NCI-H1105 (cell line): Measurements from ENCODE around the gene JUND.

Source experiments
- DNase-seq: peaks from one replicate; lab custom pipeline; 2025; lab: John Stamatoyannopoulos, UW

JUND gene

DNA sequence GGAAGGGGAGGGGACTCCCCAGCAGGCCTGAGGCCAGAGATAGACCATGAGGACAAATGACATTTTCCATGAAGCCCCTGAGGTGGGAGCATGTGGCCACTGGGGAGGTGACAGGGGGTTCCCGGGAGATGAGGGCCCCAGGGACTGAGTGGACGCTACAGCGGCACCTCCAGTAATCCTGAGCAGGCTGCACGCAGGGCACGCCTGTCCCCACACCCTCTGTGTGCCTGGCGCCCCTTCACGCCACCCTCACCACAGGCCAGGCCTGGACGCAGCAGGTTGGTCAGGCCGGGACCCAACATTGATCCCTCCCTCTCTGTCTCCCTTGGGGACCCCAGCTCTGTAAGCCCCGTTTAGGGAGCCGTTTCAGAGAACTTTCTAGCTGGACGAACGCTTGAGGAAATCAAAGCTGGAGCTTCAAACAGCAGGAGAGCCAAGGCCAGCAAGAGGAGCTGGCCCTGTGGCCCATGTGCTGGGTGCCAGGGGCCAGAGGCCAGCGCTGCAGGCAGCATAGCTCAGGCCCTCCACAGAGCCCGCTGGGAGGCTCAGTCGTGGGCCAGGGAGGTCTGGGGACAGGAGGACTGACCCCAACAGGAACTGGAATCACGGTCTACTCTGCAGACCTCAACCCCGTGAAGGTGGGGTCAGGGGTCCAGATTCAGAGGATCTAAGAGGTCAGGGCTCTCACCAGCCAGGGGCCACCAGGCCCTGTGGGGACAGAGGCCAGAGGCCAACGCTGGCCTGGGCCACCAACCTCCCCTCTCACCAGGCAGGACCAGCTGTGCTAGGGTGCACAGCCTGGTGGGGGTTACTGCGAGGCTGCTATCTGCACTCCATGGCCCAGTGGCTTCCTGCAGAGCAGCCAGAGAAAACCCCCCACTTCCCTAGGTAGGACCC is 26.9 kb upstream of the JUND start:
- DNase-seq, result no peak

DNA sequence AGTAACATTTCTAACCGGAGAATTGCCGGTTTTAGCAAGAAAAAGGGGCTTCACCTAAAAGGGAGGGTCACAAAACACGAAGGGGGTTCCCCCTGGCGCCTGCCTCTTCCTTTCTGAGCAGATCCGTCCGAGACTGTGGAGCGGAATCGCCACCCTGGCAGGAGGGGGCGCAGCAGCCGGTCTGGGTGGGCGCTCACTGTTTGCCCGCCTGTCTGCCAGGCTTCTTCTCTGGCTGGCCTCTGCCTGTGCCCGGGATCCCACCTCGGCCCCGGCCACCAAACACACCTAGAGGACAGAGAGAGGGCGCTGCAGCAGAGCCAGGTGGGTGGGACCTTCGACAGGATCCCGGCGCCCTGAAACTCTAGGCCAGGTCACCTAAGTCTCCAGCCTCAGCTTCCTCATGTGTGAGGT is 25.9 kb upstream of the JUND start:
- DNase-seq, result no peak

DNA sequence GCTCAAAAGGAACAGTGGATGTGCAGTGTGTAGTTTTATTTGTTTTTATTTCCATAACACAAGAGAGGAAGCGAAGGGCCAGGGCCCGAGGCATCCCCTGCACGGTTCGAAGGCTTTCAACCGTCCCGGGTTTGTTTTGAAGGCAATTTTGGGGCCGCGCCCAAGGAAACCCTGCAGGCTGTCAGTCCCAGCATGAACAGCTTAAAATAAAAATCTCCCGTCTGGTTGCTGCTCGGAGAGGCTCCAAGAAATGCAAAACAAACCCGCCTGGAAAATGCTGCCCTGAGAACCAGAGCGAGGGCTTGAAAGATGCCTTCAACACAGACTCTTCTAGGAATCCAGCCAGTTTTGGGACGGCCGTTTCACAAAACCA is 25.5 kb upstream of the JUND start:
- no peak for DNase-seq

- DNase-seq, result no peak
These were observed 24.9 kb upstream of the JUND start for GRCh38 chr19:18306209-18306887.

DNA sequence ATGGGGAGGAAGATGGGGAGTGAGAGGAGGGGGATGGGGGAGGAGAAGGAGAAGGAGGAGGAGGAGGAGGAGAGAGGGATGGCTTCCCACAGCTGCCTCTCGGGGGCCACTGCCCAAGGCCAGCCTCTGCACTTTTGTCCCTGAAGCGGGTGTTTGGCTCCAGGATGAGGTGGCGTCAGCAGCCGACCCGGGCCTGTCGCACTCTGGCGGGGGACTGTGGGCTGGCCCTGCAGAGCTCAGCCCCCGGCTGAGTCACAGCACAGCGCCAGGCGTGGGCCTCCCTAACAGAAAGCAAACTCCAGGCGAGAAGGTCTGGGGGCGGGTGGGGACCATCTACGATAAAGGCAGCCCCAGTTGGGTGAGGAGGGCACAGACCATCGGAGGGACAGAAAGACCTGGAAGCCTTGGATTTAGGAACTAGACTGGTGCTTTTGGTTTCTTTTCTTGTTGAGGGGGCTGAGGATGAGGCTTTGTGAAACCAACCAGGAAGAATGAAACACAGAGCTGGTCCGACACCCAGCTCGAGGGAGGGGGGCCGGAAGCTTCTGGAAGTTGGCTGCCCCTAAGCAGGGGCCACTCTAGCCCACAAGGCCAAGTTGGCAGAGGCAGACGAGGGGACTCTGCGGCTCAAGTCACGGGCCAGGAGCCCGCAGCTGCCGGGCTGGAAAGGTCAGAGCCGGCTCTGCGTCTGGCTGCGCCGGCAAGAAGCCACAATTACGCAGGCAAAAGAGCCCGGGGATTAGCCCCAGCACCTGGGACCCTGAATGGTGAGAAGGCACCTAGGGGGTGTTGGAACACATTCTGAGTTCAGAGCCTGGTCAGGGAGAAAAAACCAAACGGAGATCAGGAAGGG is 23.3 kb upstream of the JUND start:
- DNase-seq, result no peak

GRCh38 chr19:18304208-18304457 is 22.7 kb upstream of the JUND start:
- DNase-seq, result no peak

DNA sequence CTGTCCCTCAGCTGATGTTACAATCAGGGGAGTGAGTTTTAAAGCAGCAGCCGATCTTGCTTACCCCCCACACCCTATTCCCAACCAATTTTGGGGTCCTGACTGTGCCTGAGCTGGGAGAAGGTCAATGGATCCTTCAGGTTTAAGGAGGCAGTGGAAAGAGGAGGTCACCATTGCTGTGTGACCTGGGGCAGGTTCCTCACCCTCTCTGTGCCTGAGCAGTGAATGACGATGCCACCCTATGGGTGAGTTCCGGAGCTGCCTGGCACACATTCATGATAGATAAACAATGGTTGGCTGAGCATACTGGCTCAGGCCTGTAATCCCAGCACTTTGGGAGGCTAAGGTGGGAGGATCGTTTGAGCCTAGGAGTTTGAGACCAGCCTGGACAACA is 20.3 kb upstream of the JUND start:
- DNase-seq, result no peak

- DNase-seq, result no peak
These were observed 19.7 kb upstream of the JUND start for GRCh38 chr19:18300930-18301717.

DNA sequence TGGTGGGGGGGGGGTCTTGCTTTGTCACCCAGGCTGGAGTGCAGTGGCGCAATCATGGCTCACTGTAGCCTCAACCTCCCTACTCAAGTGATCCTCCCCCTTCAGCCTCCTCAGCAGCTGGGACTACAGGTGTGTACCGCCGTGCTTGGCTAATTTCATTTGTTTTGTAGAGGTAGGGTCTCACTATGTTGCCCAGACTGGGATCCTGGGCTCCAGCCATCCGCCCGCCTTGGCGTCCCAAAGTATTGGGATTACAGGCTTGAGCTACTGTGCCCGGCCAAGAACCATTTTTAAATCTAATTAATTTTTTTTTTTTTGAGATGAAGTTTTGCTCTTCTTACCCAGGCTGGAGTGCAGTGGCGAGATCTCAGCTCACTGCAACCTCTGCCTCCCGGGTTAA is 18.2 kb upstream of the JUND start:
- no peak for DNase-seq

DNA sequence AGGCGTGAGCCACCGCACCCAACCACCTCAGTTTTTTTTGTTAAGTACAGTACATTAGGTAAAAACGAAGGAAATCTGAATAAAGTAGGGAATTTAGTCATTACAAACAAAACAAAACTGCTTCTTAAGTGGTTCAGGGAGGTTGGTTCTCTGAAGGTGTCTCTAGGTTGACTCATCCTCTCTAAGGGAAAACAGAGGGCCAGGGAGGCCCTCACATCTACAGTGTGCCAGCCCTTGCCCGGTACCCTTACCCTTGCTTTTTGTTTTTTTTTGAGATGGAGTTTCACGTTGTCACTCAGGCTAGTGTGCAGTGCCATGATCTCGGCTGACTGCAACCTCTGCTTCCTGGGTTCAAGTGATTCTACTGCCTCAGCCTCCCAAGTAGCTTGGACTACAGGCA is 17.2 kb upstream of the JUND start:
- no peak for DNase-seq

DNA sequence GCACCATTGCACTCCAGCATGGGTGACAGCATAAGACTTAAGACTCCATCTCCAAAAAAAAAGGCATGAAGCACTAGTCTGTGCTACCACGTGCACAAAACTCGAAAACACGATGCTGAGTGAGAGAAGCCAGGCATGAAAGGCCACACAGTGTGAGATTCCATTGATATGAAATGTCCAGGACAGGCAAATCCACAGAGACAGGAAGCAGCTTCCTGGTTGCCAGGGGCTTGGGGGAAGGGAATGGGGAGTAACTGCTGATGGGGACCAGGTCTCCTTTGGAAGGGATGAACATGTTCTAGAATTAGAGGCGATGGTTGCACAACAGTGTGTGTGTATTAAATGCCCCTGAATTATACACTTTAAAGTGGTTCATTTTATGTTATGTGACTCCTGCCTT is 15.9 kb upstream of the JUND start:
- DNase-seq, result no peak

- DNase-seq, result no peak
These were observed 13.6 kb upstream of the JUND start for GRCh38 chr19:18295034-18295451.

DNA sequence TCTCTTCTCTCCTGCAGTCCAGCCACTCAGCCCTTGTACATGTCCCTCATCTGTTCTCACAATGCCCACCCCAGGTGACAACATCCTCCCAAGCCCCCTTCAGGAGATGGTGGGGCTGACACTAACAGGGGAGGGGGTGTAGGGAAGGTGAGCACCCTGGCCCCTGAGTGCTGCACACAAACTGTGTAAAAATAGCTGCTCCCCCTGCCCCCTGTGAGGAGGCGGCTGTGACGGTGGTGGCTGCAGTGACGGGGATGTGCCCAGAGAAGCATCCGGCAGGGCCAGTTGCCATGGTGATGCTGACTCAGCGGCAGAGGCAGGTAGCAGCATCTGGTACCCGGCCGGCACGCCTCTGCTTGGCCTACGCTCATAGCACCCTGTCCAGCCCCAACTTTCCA is 13.0 kb upstream of the JUND start:
- DNase-seq, result peak; percentile 14

GRCh38 chr19:18293642-18294466 is 12.4 kb upstream of the JUND start:
- no peak for DNase-seq

DNA sequence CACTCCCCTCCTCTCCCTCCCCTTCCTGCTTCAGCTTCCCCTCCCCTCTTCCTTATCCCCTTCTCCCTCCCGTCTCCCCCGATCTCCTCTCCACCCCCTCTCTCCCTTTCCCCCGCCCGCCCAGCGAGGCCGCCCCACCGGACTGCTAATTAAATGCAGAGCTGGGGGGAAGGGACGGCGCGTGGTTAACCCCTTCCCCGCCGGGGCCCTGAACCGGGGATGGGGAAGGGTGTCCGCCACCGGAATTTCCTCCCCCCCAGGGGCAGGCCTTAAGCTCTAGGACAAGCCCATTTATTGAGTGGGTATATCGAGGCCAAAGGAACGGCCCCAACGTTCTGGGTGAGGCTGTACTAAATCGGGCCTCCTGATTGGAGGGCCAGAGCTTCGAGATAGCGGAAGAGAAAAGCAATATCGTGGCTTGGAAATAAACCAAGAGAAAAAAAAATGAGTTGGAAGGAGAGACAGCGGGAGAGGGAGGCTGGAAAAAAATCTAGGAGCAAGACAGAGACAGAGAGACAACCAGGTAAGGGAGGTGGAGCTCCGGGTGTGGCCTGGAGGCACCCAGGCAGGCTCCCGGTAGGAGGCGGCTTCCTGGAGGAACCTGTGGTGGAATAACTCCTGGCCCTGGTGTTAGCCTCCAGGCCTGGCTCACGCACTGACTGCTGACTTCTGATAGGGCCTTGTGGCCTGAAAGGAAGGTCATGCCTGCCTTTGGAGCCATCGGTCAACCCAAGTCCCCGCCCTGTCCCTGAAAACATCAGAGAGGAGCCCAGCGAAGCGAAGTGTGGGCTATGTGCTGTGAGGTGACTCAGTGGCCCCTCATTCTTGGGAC is 11.6 kb upstream of the JUND start:
- peak; percentile 31 for DNase-seq

DNA sequence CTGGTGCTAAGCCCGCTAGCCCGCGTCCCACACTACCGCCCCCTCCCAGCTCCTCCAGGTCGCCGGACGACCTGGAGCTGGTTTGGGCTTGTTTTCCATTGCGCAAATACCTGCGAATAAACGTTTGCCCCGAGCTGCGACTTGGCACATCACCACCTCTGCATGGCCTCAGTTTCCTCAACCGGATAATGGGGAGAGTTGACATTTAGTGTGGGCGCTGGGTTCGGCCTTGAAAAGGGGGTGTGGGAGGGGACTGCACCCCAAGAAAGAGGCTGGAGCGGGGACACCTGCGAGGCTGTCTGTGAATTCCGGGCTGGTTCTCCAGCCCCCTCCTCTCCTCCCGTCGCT is 11.0 kb upstream of the JUND start:
- DNase-seq, result no peak

DNA sequence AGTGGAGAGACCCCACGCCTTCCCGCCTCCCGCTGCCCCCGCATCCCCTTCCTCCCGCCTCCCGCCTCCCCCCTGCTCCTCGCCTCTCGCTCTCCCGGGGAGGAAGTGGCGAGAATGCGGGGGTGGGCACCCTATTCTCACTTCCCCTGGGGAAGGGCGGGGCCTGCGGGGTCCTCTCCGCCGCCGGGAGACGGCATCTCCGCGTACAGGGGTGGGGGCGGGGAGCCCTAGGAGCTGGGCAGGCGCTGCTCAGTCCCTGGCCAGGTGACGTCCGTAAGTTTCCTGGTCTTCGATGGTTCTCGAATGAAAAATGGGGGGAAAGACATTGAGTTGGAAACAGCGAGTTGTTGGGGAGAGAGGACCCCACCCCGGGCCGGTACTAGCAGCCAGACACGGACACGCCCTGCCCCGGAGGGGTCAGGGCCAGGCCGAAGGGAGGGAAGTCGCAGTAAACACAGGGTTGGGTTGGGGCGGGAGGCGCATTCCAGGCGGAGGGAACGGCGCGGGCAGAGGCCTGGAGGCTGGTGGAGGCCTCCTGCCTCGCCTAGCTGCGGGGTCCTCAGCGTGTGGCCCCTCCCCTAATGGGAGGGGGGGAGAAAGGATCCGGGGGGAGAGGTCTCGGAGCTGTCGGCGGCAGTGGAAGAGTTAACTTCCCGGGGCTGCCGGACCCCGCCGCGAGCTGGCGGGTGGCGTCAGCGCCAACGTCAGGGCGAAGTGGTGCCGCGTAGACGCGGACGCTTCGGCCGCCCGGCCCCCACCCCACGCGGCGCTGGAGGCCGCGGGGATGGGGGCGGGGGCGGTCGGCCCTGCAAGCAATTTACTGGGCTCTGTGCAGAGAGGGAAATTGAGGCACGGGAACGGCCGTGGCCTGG is 10.4 kb upstream of the JUND start:
- peak; percentile 13 for DNase-seq

DNA sequence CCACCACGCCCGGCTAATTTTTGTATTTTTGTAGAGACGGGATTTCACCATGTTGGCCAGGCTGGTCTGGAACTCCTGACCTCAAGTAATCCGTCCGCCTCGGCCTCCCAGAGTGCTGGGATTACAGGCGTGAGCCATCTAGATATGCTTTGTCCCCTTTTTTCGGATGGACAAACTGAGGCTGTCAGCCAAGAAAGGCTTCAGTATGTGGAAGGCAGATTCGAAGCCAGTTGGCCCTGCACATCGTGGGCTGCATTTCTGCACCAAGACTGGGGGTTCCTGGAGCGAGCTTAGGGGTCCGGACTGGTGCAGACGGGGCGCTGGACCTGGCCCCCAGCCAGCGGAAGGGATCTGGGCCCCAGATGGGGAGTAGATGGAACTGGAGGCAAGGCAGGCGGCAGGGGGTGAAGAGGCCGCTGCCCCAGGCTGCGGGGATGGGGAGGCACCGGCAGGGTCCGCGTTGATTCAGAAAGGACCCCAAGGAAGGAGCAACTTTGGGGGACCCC is 9.7 kb upstream of the JUND start:
- DNase-seq, result no peak

DNA sequence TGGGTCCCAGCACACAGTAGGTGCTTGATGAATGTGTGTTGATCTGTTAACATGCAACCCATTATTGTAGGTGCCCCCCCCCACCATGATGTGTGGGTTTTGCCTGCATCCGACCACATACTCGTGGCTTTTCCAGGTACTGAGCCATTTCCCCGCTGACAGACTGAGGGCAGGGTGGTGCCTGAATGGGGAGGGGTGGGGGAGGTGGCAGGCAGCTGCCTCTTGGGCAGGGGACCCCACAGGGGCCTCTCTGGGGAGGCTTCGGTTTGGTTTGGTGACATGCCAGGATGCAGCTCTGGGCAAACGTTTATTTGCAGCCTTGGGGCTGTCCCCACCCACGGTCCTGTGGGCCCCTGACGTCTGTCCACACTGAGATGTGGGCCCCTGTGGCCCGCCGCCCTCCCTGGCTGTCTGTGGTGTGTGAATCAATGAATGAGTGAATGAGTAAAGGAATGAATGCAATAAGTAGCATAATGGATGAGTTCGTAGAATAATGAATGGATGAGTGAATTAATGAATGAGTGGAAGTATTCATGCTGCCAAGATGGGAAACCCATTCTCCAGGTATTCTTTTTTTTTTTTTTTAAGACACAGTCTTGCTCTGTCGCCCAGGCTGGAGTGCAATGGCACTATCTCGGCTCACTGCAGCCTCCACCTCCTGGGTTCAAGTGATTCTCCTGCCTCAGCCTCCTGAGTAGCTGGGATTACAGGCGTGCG is 9.0 kb upstream of the JUND start:
- DNase-seq, result no peak
